Hindlimb muscle (tissue), 1 donor: ENCODE results near the gene PSMG4. TPM values are rescaled to one million over a fixed set of nuclear protein-coding genes. Genes with fewer than 3 reads are reported as not detected.

Source experiments
- DNase-seq: peaks from one replicate; pipeline ENCODE4 v3.0.0-alpha.2; 2013
- polyA plus RNA-seq: library from polyadenylated mRNA; unstranded; fragments of 120-200 nt; gene quantifications from one replicate; pipeline ENCODE4 v1.2.1, GENCODE V29; 2013; ENCODE audit not compliant: insufficient read length

PSMG4 gene
- polyA plus RNA-seq, 1 donor, result 13.9 TPM

DNA sequence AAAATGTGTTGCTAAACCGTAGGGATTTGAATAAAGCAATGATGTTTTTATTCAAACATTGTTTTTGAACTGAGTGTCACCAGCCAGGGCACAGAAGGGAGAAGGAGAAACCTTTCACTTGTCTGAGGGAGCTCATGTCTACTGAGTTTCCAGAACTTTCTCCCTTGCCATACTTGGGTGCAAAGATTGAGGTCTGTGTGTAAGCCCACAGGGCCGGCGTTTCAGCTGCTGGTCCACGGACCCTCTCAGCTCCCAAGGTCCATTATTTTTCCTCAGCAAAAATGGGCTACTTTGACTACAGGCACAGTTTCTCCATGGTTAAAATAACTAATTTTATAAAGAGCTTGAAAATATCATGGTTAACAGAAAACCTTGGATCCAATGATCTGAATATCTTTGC is 32.6 kb downstream of the PSMG4 start:
- DNase-seq, result no peak

DNA sequence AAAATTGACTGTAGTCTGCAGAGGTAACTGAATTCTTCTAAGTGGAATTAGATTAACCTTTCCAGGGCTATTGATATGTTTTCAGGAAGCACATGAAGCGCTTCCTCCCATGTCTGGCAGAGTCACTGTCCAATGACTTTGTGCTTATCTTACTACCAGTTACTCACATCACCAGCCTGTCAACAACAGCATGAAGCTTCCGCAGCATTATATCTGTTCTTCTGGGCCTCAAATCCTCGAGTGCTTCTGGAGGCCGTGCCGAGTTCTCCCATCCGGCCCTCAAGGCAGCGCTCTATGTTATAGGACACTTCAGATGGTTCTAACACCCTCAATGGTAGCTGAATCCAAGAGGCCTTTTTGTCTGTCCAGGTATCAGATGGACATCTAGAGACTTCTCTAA is 33.2 kb downstream of the PSMG4 start:
- DNase-seq, result no peak

GRCh38 chr6:3292431-3293197 is 33.9 kb downstream of the PSMG4 start:
- DNase-seq, result no peak

DNA sequence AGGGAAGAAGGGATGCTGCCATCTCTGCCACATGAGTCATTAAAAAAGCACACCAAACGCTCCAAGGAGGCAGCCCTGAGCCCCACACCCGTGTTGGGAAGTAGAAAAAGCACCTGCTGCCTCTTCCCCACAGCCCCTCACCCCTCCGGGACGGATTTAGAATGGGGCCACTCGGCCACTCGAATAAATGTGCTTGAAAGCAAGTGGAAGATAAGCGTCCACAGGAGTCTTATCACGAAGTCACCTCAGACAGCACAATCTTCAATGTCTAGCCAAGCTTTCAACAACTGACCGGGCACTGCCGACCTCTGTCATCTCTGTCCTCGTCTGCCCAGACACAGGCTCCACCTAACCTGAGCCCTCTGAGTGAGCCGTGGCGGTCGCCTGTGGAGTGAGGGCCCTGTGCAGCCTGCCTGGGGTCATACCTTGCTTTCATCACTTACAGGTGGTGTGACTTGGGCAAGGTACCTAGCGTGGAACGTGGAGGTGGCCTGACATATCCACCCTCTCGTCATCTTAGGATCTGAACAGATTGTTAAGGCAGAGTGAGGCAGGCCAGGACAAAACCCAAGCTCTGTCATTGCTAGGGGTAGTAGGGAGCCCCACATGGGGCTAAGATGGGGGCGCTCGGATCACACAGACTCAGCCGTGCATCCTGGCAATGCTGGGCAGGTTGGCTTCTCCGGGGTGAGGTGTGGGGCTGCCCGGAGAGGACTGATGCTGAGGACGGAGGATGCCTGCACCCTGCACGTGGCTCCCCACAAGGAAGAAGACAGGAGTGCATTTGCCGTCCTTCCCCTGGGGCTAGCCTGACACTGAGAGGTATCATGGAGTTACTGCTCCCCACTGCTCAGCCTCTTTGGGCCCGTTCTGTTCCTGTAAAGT is 34.8 kb downstream of the PSMG4 start:
- DNase-seq, result no peak

GRCh38 chr6:3294396-3294795 is 35.6 kb downstream of the PSMG4 start:
- DNase-seq, result no peak

GRCh38 chr6:3294921-3295871 is 36.4 kb downstream of the PSMG4 start:
- no peak for DNase-seq

DNA sequence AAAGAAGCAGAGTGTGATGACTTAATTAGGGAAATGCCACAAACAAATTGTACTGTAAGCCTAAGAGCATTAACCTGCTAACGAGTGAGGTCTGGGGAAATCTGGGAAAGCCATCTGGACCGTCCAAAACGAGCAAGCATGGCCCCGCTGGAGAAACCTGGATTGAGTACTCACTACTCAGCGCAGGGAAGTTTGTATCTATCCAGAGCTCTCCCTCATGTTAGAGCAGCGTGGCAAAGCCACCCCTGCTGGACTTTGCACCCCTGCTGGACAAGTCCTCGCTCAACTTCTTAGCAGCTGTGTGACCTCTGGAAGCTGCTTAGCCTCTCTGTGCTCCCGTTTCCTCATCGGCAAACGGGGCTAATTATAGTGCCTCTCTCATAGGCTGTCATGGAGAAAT is 37.3 kb downstream of the PSMG4 start:
- DNase-seq, result no peak

DNA sequence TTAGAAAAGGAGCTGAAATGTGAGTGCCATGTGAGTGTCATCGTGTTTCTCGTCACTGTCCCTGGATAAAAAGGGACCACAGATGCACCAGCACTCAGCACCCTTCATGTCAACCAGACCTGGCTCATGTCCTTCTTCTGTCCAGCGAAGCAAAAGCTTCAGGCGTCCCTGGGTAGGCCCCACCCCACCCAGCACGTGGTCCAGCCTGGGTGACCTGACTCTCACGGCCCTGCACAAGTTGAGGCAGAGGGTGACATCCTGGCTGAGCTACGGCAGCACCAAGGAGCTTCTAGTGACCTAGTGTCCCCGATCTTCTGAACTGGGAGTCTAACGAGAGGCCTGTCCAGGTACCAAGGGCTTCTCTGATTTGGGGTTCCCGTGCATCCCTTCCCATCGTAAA is 37.8 kb downstream of the PSMG4 start:
- DNase-seq, result no peak

GRCh38 chr6:3297006-3297405 is 38.3 kb downstream of the PSMG4 start:
- DNase-seq, result no peak

DNA sequence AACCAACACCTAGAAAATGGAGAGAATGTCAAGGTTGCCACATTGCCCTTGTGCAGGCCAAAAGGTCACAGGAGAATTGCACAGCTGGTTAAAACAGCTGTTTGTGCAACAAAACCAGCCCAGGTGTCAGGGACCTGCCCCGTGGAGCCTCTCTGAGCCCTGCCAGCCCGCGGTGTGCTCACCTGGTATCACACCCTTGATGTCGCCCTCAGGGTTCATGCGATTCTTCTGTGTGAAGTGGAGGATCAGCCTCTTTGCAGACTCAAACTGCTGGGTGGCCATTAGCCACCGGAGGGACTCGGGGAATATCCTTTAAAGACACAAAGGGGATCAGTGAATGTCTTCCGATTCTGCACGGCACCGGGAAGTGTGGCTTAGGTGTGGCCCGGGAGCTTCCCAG is 39.2 kb downstream of the PSMG4 start:
- DNase-seq, result no peak

DNA sequence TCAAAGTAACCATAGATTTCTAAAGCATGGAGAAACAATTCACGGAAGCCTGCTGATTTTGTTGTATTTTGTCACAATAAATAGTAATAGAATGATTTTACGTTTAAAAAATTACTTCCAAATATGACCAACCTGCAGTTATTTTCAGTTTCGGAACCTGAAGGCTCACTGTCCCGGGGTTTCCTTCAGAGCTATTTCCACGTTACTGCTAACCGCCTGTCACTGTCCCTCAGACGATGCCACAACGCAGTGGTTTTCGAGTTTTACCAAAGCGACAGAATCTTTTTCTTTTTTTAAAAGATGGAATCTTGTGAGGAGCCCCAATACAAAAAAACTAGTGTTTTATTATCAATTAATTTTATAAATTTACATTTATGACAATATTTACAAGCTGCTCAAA is 40.5 kb downstream of the PSMG4 start:
- DNase-seq, result no peak

- DNase-seq, result no peak
Observed at GRCh38 chr6:3301506-3301905, 42.8 kb downstream of the PSMG4 start.

DNA sequence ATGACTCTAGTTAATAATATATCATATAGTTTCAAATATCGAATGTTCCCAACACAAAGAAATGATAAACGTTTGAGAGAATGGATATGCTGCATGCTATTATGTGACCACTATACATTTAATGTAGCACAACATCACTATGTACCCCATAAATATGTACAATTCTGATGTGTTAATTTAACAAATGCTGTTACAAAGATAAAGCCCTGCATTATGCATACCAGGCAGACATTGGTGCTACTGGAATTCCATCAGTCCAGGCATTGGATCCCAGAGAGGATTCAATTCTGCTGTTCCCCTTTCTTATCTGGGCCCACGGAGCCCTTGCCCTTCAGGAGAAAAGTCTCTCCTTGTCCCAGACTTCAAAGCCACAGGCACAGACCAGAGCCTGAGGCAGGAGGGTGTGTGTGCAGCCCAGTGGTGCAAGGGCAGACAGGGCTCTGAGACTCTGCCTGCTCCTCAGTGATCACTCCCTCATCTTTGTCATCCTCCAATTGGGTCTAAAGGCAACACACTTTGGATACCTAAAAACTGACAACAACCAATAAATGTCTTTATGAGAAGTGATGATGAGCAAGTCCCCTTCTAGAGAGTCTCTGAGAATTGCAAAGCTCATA is 45.2 kb downstream of the PSMG4 start:
- DNase-seq, result no peak

GRCh38 chr6:3304500-3305215 is 45.9 kb downstream of the PSMG4 start:
- no peak for DNase-seq

- DNase-seq, result no peak
Observed at GRCh38 chr6:3305216-3305565, 46.4 kb downstream of the PSMG4 start.

DNA sequence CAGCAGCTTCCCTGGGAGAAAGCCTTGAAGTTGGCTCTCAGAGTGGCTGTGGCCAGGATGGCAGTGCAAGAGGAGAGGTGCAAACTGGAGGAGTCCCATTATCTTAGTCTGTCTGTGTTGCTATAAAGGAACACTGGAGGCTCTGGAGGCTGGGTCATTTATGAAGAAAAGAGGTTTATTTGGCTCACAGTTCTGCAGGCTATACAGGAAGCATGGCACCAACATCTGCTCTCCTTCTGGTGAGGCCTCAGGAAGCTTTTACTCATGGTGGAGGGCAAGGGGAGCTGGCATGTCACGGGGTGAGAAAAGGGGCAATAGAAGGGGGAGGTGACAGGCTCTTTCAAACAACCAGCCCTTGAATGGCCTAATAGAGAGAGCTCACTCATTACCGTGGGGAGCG is 47.1 kb downstream of the PSMG4 start:
- no peak for DNase-seq

DNA sequence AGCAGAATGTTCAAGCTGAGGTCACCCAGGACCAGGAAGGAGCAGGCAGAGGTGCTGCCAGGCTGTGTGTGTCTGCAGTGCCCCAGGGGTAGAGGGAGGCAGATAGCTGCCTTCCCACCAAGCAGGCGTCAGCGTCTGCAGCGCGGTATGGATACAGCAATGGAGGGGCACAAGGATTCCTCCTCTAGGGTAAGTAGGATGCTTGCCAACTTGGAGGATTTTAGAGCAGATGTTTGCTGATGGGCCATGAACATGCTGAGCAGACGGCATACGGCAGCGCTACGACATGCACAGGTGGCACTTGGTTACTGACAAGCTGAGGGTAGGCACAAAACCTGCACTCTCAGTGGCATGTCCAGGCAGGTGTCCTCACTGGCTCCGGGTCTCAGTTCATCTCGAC is 48.1 kb downstream of the PSMG4 start:
- no peak for DNase-seq

GRCh38 chr6:3307436-3307835 is 48.7 kb downstream of the PSMG4 start:
- no peak for DNase-seq

DNA sequence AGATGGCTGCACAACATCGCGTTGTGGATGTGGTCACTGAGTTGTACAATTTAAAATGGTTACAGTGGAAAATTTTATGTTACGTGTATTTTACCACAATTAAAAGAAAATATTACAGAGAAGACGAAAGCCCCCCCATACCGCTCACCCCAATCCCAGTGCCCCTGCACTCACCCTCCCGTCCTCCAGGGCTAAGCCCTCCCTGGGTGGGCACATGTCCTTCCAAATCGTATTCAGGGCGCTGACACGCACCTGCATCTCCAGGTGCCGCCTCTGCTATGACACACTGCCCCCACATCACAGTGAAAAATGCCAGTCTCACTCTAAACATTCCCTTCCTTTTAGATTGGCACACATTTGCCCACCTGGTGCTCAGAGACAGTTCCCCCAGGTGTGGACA is 49.4 kb downstream of the PSMG4 start:
- DNase-seq, result no peak

GRCh38 chr6:3309391-3310050 is 50.8 kb downstream of the PSMG4 start:
- no peak for DNase-seq

DNA sequence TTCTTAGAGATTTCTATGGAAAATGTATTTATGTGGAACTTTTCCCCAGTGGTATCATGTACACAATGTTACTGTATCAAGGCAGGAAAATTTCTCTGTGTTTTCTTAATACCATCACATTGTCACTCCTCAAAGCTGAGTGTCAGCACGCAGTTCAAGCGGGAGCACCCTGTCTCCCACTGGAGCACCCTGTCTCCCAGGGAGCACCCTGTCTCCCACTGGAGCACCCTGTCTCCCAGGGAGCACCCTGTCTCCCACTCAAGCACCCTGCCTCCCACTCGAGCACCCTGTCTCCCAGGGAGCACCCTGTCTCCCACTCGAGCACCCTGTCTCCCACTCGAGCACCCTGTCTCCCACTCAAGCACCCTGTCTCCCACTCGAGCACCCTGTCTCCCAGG is 51.3 kb downstream of the PSMG4 start:
- no peak for DNase-seq
